ENCODE data around the gene DNAJC5G. TPM values are rescaled to one million over a fixed set of nuclear protein-coding genes. Genes with fewer than 3 reads are reported as not detected.

DNAJC5G gene
- total and polyA plus RNA-seq, 2 experiments from 2014 or later, result 4.4 to 14.1 TPM

DNA sequence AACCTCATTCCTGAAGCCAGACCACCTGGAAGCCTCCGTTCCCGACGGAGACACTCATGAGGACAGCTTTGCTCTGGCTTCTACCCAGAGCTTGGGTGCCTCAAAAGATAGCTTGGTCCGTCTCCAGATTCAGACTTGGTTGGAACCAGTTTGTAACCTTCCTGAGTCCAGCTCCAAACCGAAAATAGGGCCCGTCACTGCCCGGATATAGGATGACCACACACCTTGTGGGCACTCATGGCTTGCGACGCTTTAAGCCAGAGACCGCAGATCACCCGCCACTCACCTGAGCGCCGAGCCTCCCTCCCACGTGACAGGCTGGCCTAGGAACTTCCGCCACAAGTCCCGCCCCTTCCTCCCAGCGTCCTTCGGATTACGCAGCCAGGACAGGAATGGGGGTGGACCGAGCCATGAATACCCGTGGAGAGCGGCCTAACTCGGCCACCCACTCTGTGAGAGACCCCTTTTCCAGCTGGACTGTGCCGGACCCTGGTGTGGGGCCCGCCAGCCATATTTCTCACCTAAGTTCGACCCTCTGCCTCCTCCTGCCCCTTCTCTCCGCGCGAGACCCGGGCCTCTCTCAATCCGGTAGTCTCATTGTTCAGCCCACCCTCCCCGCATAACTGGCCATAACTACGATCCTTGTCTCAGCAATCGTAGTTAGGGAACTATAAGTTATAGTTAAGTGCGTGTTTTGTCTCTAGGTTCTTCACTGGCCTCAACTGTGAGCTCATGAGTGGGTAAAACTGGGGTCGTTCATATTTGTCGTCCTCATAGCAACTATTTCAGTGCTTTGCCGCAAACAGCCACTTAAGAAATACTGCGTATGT, 47.7 kb downstream of the DNAJC5G start, which contains the start of gene MPV17:
MPV17 (minus strand) TSS at position 332 of the 830 bp plus-strand sequence. CDS start 580 bp downstream, outside the sequence.
- Histone ChIP-seq H3K27me3 (no peaks in the 10 kb centered on the region), H3K4me3 (peak within 1 kb of the TSS; percentile 77), H3K4me1 (ENCODE audit: low read depth) (peaks cover 8% of the 10 kb centered on the region), H3K9me3 (ENCODE audit: low read depth) (no peaks in the 10 kb centered on the region), H3K36me3 (peaks cover 8% of the 10 kb centered on the region), H3K27ac (peak within 1 kb of the TSS; percentile 99)
- TF ChIP-seq, protein P1, sequence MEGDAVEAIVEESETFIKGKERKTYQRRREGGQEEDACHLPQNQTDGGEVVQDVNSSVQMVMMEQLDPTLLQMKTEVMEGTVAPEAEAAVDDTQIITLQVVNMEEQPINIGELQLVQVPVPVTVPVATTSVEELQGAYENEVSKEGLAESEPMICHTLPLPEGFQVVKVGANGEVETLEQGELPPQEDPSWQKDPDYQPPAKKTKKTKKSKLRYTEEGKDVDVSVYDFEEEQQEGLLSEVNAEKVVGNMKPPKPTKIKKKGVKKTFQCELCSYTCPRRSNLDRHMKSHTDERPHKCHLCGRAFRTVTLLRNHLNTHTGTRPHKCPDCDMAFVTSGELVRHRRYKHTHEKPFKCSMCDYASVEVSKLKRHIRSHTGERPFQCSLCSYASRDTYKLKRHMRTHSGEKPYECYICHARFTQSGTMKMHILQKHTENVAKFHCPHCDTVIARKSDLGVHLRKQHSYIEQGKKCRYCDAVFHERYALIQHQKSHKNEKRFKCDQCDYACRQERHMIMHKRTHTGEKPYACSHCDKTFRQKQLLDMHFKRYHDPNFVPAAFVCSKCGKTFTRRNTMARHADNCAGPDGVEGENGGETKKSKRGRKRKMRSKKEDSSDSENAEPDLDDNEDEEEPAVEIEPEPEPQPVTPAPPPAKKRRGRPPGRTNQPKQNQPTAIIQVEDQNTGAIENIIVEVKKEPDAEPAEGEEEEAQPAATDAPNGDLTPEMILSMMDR (IDR thresholded peaks at IDR 0.05; ENCODE audit: low read depth, low read length), result no peak
- peak; percentile 94 to 96 for DNase-seq (ENCODE audit: low read depth in 1 of 2, low spot score in 1 of 2)

DNA sequence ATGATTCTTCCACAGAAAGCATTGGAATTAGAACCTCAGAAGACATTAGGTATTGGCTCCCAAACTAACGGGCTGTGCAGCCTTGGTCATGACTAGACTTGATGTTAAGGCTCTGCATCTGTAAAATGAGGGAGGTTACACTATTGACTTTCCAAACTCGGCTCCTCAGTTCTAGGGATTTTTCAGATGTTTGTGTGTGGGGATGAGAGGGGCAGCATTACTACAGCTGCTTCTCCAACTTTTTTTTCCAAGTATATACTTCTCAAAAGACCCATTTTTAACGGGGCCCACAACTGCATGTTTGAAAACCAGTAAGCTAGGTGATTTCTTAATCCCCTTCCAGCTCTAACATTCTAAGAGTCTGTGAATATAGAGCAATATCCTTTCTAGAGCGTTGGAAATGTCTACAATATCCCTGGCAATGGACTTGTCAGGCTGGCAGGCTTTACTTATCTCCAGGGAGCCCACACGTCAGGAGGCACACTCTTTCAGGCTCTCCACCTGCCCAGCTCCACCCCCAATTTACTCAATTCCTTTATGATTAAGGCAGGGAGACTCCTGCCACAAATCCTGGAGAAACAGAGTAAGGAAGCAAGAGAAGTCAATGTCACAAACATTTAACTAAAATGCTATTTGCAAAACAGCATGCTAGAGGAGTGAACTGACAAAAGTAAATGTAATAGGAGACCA, 48.5 kb downstream of the DNAJC5G start:
- Histone ChIP-seq H3K27me3 (no peaks in the 10 kb centered on the region), H3K4me1 (ENCODE audit: low read depth) (peaks cover 8% of the 10 kb centered on the region), H3K9me3 (ENCODE audit: low read depth) (no peaks in the 10 kb centered on the region), H3K27ac (peak overlapping the region; percentile 99), H3K4me3 (peak overlapping the region; percentile 77), H3K36me3 (peaks cover 16% of the 10 kb centered on the region)
- TF ChIP-seq, protein P1 (IDR thresholded peaks at IDR 0.05; ENCODE audit: low read depth, low read length), result no peak
- no peak for DNase-seq (ENCODE audit: low read depth in 1 of 2, low spot score in 1 of 2)

DNA sequence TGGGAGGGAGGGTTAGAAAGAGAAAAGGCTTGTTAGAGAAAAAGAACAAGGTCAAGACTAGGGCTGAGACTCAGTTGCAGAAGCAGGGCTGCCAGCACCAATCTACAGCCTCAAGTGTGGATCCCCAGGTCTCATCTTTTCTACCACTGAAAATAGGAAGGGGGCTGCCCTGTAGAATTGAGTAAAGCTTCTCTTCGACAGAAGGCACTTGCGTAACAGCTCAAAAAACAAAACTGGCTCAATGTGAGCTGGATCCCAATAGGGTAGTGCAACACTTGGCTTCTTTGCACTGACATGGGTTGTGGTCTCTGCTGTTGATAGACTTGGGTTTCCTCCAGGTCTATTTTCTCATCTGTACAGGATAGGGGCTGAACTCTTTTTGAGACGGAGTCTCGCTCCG, 49.5 kb downstream of the DNAJC5G start:
- no peak overlapping the region for H3K4me3 ChIP-seq
- peaks cover 24% of the 10 kb centered on the region for H3K36me3 ChIP-seq
- no peaks in the 10 kb centered on the region for H3K9me3 ChIP-seq (ENCODE audit: low read depth)
- TF ChIP-seq, protein P1 (IDR thresholded peaks at IDR 0.05; ENCODE audit: low read depth, low read length), result no peak
- H3K27ac ChIP-seq, result no peak overlapping the region
- no peaks in the 10 kb centered on the region for H3K27me3 ChIP-seq
- DNase-seq (ENCODE audit: low read depth in 1 of 2, low spot score in 1 of 2), result no peak
- H3K4me1 ChIP-seq (ENCODE audit: low read depth), result peaks cover 8% of the 10 kb centered on the region

Other genes with a start within 250 kb of the DNAJC5G start
- gene TMEM214, start 242.5 kb upstream of the DNAJC5G start, total RNA-seq, result 38.9 and 48.5 TPM in 2 replicates
- gene TMEM214, start 242.5 kb upstream of the DNAJC5G start, polyA plus RNA-seq, result 46.9 and 66.3 TPM in 2 replicates
- gene AGBL5, start 223.8 kb upstream of the DNAJC5G start, total RNA-seq, result 52.0 and 52.5 TPM in 2 replicates
- 67.0 and 77.7 TPM in 2 replicates for gene AGBL5, start 223.8 kb upstream of the DNAJC5G start, polyA plus RNA-seq
- gene OST4, start 203.8 kb upstream of the DNAJC5G start, total RNA-seq, result 289 and 303 TPM in 2 replicates
- gene OST4, start 203.8 kb upstream of the DNAJC5G start, polyA plus RNA-seq, result 768 and 779 TPM in 2 replicates
- 18.5 and 20.2 TPM in 2 replicates for gene EMILIN1, start 196.8 kb upstream of the DNAJC5G start, total RNA-seq
- gene EMILIN1, start 196.8 kb upstream of the DNAJC5G start, polyA plus RNA-seq, result 12.2 and 15.6 TPM in 2 replicates
- gene KHK, start 188.7 kb upstream of the DNAJC5G start, total RNA-seq, result 9.0 and 9.6 TPM in 2 replicates
- 12.9 and 19.2 TPM in 2 replicates for gene KHK, start 188.7 kb upstream of the DNAJC5G start, polyA plus RNA-seq
- gene CGREF1, start 156.3 kb upstream of the DNAJC5G start, total RNA-seq, result 0.48 and 1.8 TPM in 2 replicates
- 0.55 and 0.99 TPM in 2 replicates for gene CGREF1, start 156.3 kb upstream of the DNAJC5G start, polyA plus RNA-seq
- gene ABHD1, start 151.6 kb upstream of the DNAJC5G start, total RNA-seq, result 0.27 and 0.56 TPM in 2 replicates
- gene ABHD1, start 151.6 kb upstream of the DNAJC5G start, polyA plus RNA-seq, result 2.0 and 3.2 TPM in 2 replicates
- gene PREB, start 140.8 kb upstream of the DNAJC5G start, total RNA-seq, result 109 and 112 TPM in 2 replicates
- gene PREB, start 140.8 kb upstream of the DNAJC5G start, polyA plus RNA-seq, result 91.0 and 130 TPM in 2 replicates
- gene PRR30, start 136.0 kb upstream of the DNAJC5G start, total RNA-seq, result not detected in 2 replicates
- not detected in 2 replicates for gene PRR30, start 136.0 kb upstream of the DNAJC5G start, polyA plus RNA-seq
- gene TCF23, start 126.4 kb upstream of the DNAJC5G start, total RNA-seq, result not detected in 2 replicates
- not detected in 2 replicates for gene TCF23, start 126.4 kb upstream of the DNAJC5G start, polyA plus RNA-seq
- gene ATRAID, start 63.4 kb upstream of the DNAJC5G start, total RNA-seq, result 177 and 183 TPM in 2 replicates
- 290 and 372 TPM in 2 replicates for gene ATRAID, start 63.4 kb upstream of the DNAJC5G start, polyA plus RNA-seq
- gene SLC5A6, start 63.2 kb upstream of the DNAJC5G start, total RNA-seq, result 28.4 and 42.9 TPM in 2 replicates
- 34.4 and 40.8 TPM in 2 replicates for gene SLC5A6, start 63.2 kb upstream of the DNAJC5G start, polyA plus RNA-seq
- 31.1 and 51.7 TPM in 2 replicates for gene CAD, start 58.1 kb upstream of the DNAJC5G start, total RNA-seq
- gene CAD, start 58.1 kb upstream of the DNAJC5G start, polyA plus RNA-seq, result 30.1 and 31.0 TPM in 2 replicates
- gene SLC30A3, start 12.4 kb upstream of the DNAJC5G start, total RNA-seq, result 75.1 and 84.7 TPM in 2 replicates
- 111 and 139 TPM in 2 replicates for gene SLC30A3, start 12.4 kb upstream of the DNAJC5G start, polyA plus RNA-seq
- gene TRIM54, start 7.0 kb downstream of the DNAJC5G start, total RNA-seq, result 53.1 and 65.9 TPM in 2 replicates
- gene TRIM54, start 7.0 kb downstream of the DNAJC5G start, polyA plus RNA-seq, result 41.6 and 46.7 TPM in 2 replicates
- gene UCN, start 33.0 kb downstream of the DNAJC5G start, total RNA-seq, result 6.6 and 14.8 TPM in 2 replicates
- gene UCN, start 33.0 kb downstream of the DNAJC5G start, polyA plus RNA-seq, result 3.2 and 5.8 TPM in 2 replicates
- 56.3 and 88.7 TPM in 2 replicates for gene MPV17, start 47.7 kb downstream of the DNAJC5G start, total RNA-seq
- 70.8 and 90.5 TPM in 2 replicates for gene MPV17, start 47.7 kb downstream of the DNAJC5G start, polyA plus RNA-seq
- gene GTF3C2, start 81.3 kb downstream of the DNAJC5G start, total RNA-seq, result 35.1 and 38.2 TPM in 2 replicates
- 47.7 and 56.8 TPM in 2 replicates for gene GTF3C2, start 81.3 kb downstream of the DNAJC5G start, polyA plus RNA-seq
- 30.5 and 41.5 TPM in 2 replicates for gene EIF2B4, start 94.9 kb downstream of the DNAJC5G start, total RNA-seq
- 93.9 and 94.9 TPM in 2 replicates for gene EIF2B4, start 94.9 kb downstream of the DNAJC5G start, polyA plus RNA-seq
- gene SNX17, start 95.2 kb downstream of the DNAJC5G start, total RNA-seq, result 91.9 and 141 TPM in 2 replicates
- gene SNX17, start 95.2 kb downstream of the DNAJC5G start, polyA plus RNA-seq, result 130 and 135 TPM in 2 replicates
- gene ZNF513, start 105.3 kb downstream of the DNAJC5G start, total RNA-seq, result 29.7 and 31.7 TPM in 2 replicates
- 32.2 and 35.8 TPM in 2 replicates for gene ZNF513, start 105.3 kb downstream of the DNAJC5G start, polyA plus RNA-seq
- 96.2 and 101 TPM in 2 replicates for gene PPM1G, start 134.2 kb downstream of the DNAJC5G start, total RNA-seq
- gene PPM1G, start 134.2 kb downstream of the DNAJC5G start, polyA plus RNA-seq, result 84.8 and 93.0 TPM in 2 replicates
- 82.1 and 122 TPM in 2 replicates for gene NRBP1, start 153.2 kb downstream of the DNAJC5G start, total RNA-seq
- gene NRBP1, start 153.2 kb downstream of the DNAJC5G start, polyA plus RNA-seq, result 147 and 185 TPM in 2 replicates
- gene KRTCAP3, start 166.9 kb downstream of the DNAJC5G start, total RNA-seq, result 1.3 and 2.8 TPM in 2 replicates
- 2.0 and 4.9 TPM in 2 replicates for gene KRTCAP3, start 166.9 kb downstream of the DNAJC5G start, polyA plus RNA-seq
- gene IFT172, start 214.3 kb downstream of the DNAJC5G start, total RNA-seq, result 20.7 and 37.6 TPM in 2 replicates
- 35.1 and 35.4 TPM in 2 replicates for gene IFT172, start 214.3 kb downstream of the DNAJC5G start, polyA plus RNA-seq
- 39.4 and 53.4 TPM in 2 replicates for gene FNDC4, start 219.8 kb downstream of the DNAJC5G start, total RNA-seq
- 43.4 and 51.2 TPM in 2 replicates for gene FNDC4, start 219.8 kb downstream of the DNAJC5G start, polyA plus RNA-seq
- not detected in 2 replicates for gene GCKR, start 221.4 kb downstream of the DNAJC5G start, total RNA-seq
- gene GCKR, start 221.4 kb downstream of the DNAJC5G start, polyA plus RNA-seq, result not detected in 2 replicates